Loucy (cell line): ENCODE measurements around the gene NPM1.

Experiments used
- H2AFZ ChIP-seq: fragments of 200-600 bp; sonication (generic); 2 replicates; pipeline ENCODE4 v1.6.0; 2016; ENCODE audit warnings: antibody characterized with exemption, mild to moderate bottlenecking, low read length, moderate library complexity
- H3F3A ChIP-seq: fragments of 200-600 bp; 2 replicates; pipeline ENCODE4 v1.6.0; 2016; ENCODE audit warnings: antibody characterized with exemption, low read depth, mild to moderate bottlenecking
- H3K27me3 ChIP-seq: fragments of 200-600 bp; sonication (generic); 2 replicates; pipeline ENCODE4 v1.6.1; 2014; ENCODE audit warnings: low read length, mild to moderate bottlenecking; ENCODE audit not compliant: insufficient read depth, poor library complexity, severe bottlenecking
- H3K36me3 ChIP-seq: fragments of 200-600 bp; sonication (generic); 2 replicates; pipeline ENCODE4 v1.6.1; 2016; ENCODE audit warnings: low read length; ENCODE audit not compliant: insufficient read depth
- H3K4me1 ChIP-seq: fragments of 200-600 bp; sonication (generic); 2 replicates; pipeline ENCODE4 v1.5.1; 2014; ENCODE audit warnings: low read length, mild to moderate bottlenecking; ENCODE audit not compliant: insufficient read depth, poor library complexity, severe bottlenecking
- H3K4me2 ChIP-seq: fragments of 200-600 bp; sonication (generic); 2 replicates; pipeline ENCODE4 v1.6.0; 2014; ENCODE audit warnings: antibody characterized with exemption, low read length, low read depth, mild to moderate bottlenecking; ENCODE audit not compliant: poor library complexity, severe bottlenecking
- H3K4me3 ChIP-seq: fragments of 200-600 bp; sonication (generic); 2 replicates; pipeline ENCODE4 v1.5.1; 2014; ENCODE audit warnings: low read length, mild to moderate bottlenecking, mixed read lengths; ENCODE audit not compliant: poor library complexity, severe bottlenecking
- H3K79me2 ChIP-seq: fragments of 200-600 bp; sonication (generic); 2 replicates; pipeline ENCODE4 v1.6.1; 2014; ENCODE audit warnings: low read length; ENCODE audit not compliant: insufficient read depth
- H3K9ac ChIP-seq: fragments of 200-600 bp; sonication (generic); 2 replicates; pipeline ENCODE4 v1.6.0; 2014; ENCODE audit warnings: mild to moderate bottlenecking, low read depth, low read length, moderate library complexity; ENCODE audit not compliant: poor library complexity, severe bottlenecking
- H3K9me2 ChIP-seq: fragments of 200-600 bp; sonication (generic); replicated peaks from 2 replicates; pipeline ENCODE4 v1.6.1; 2016; ENCODE audit warnings: low read depth, low read length, mixed read lengths
- H3K9me3 ChIP-seq: fragments of 200-600 bp; sonication (generic); 2 replicates; pipeline ENCODE4 v1.6.1; 2014; ENCODE audit warnings: mild to moderate bottlenecking, antibody characterized with exemption, low read length, low read depth; ENCODE audit not compliant: insufficient read depth
- H4K20me1 ChIP-seq: fragments of 200-600 bp; sonication (generic); 2 replicates; pipeline ENCODE4 v1.6.0; 2014; ENCODE audit warnings: antibody characterized with exemption, low read length, mild to moderate bottlenecking; ENCODE audit not compliant: insufficient read depth, poor library complexity, severe bottlenecking
- EZH2phosphoT487 ChIP-seq: fragments of 200-600 bp; IDR thresholded peaks from 2 replicates; pipeline ENCODE4 v1.6.1; 2018; ENCODE audit warnings: antibody characterized with exemption, mild to moderate bottlenecking, moderate library complexity, borderline replicate concordance
- TF ChIP-seq, protein P1 (sequence below): fragments of 200-600 bp; sonication (generic); conservative IDR thresholded peaks from 2 replicates; pipeline ENCODE4 v1.5.1; 2014; ENCODE audit warnings: mild to moderate bottlenecking, antibody characterized with exemption, low read length

The NPM1 gene

DNA sequence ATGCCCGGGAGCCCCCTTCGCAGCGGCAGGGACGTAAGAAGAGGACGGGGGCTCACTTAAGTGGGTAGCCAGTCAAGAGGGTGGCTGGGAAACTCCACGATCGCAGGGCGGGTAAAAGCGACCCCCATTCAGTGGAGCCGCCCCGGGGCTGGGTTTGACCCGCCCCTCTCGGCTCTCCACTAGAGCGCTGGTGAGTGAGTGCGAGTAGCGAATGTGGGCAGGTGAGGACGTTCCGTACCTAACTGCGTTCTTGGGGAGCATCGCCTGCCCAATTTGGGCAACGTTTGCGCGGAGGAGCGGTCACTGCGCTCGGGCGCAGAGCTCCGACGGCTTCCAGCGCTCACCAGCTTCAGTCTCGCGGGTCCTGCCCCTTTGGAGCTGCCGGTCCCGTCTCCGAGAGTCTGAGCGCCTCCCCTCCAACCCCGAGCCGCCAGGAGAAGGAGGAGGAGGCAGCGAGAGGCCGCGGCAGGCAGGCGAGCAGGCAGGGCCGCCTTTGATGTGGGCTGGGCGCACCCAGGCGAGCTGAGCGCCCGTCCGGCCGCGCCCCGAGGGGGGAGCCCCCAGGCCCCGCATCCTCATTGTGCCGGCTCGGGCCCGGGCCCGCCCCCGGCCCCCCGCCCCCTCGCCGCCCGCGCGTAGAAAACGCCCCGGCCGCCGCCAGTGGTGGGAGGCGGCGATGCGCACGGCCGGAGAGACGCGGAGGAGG is 31.5 kb downstream of the NPM1 start, which contains the start of gene FGF18:
FGF18 (plus strand) TSS at position 666 of the 706 bp plus-strand sequence. CDS start 553 bp downstream, outside the sequence.
- Histone ChIP-seq H3K4me3 (peak within 1 kb of the TSS; percentile 72), H3K9ac (no peak within 1 kb of the TSS), H3F3A (no peaks in the 10 kb centered on the region), H3K27me3 (no peaks in the 10 kb centered on the region), H3K4me2 (peak within 1 kb of the TSS; percentile 80), H3K4me1 (no peaks in the 10 kb centered on the region), H4K20me1 (no peaks in the 10 kb centered on the region), H2AFZ (peak within 1 kb of the TSS; percentile 49; the same call in 1 of the 2 replicates), H3K9me2 (no peaks in the 10 kb centered on the region), H3K79me2 (no peaks in the 10 kb centered on the region), H3K36me3 (no peaks in the 10 kb centered on the region), H3K9me3 (no peaks in the 10 kb centered on the region)
- TF ChIP-seq, protein P1, sequence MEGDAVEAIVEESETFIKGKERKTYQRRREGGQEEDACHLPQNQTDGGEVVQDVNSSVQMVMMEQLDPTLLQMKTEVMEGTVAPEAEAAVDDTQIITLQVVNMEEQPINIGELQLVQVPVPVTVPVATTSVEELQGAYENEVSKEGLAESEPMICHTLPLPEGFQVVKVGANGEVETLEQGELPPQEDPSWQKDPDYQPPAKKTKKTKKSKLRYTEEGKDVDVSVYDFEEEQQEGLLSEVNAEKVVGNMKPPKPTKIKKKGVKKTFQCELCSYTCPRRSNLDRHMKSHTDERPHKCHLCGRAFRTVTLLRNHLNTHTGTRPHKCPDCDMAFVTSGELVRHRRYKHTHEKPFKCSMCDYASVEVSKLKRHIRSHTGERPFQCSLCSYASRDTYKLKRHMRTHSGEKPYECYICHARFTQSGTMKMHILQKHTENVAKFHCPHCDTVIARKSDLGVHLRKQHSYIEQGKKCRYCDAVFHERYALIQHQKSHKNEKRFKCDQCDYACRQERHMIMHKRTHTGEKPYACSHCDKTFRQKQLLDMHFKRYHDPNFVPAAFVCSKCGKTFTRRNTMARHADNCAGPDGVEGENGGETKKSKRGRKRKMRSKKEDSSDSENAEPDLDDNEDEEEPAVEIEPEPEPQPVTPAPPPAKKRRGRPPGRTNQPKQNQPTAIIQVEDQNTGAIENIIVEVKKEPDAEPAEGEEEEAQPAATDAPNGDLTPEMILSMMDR, result no peak
- TF ChIP-seq EZH2phosphoT487, result no peak

DNA sequence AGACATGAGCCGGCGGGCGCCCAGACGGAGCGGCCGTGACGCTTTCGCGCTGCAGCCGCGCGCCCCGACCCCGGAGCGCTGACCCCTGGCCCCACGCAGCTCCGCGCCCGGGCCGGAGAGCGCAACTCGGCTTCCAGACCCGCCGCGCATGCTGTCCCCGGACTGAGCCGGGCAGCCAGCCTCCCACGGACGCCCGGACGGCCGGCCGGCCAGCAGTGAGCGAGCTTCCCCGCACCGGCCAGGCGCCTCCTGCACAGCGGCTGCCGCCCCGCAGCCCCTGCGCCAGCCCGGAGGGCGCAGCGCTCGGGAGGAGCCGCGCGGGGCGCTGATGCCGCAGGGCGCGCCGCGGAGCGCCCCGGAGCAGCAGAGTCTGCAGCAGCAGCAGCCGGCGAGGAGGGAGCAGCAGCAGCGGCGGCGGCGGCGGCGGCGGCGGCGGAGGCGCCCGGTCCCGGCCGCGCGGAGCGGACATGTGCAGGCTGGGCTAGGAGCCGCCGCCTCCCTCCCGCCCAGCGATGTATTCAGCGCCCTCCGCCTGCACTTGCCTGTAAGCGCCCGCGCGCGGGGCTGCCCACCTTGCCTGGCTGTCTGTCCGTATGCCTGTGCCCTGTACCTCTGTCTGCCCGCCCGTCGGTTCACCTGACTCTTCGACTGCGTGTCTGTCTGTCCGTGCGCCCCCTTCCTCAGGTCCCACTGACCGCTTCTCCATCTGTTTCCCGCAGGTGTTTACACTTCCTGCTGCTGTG is 32.2 kb downstream of the NPM1 start:
- Histone ChIP-seq H3K79me2 (no peaks in the 10 kb centered on the region), H3K4me2 (peak overlapping the region; percentile 80), H3K4me1 (no peaks in the 10 kb centered on the region), H4K20me1 (no peaks in the 10 kb centered on the region), H3K4me3 (peak overlapping the region; percentile 72), H3K9me3 (no peaks in the 10 kb centered on the region), H3K27me3 (no peaks in the 10 kb centered on the region), H2AFZ (peak overlapping the region; percentile 49; the same call in 1 of the 2 replicates), H3F3A (no peaks in the 10 kb centered on the region), H3K36me3 (no peaks in the 10 kb centered on the region), H3K9me2 (no peaks in the 10 kb centered on the region), H3K9ac (no peak overlapping the region)
- TF ChIP-seq EZH2phosphoT487, result no peak
- TF ChIP-seq, protein P1, result no peak

DNA sequence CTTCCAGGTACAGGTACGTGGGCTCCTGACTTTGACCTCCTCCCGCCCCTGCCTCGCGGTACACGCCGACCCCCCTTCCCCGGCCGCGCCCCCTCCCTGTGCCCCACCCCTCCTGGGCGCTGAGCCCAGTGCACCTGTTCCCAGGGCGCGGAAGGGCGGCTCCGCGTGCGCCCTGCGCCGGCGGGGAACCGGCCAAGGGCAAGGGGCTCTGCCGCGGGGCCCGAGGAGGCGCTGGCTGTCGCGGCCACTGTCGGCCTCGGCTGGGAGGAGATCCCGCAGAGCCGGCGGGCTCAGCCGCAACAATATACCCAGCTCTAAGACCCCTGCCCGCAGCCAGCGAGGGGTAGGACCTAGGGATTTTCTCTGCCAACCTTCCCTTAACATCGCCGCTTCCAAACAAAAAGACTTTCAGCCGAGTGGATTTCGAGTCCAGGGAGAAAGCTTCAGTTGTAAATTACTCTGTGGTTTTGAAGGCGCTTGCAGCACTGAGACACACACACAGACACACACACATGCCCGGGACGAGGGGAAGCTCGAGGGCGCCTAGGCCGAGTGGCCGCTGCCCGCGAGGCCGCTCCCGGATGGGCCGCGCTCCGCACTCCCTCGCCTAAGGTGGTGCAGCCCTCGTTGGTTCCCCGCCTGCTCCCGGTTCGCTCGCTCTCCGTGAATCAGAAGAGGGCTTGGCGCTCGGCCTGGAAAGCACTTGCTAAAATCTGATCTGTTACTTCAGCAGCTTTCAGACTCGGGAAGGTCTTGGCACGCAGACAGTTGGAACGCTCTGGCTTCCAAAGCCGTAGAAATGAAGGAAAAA is 33.0 kb downstream of the NPM1 start:
- Histone ChIP-seq H3K9me3 (no peaks in the 10 kb centered on the region), H3K4me1 (no peaks in the 10 kb centered on the region), H3K27me3 (no peaks in the 10 kb centered on the region), H3K9ac (no peak overlapping the region), H4K20me1 (no peaks in the 10 kb centered on the region), H3K4me2 (no peak overlapping the region), H3K9me2 (no peaks in the 10 kb centered on the region), H3F3A (no peaks in the 10 kb centered on the region), H3K36me3 (no peaks in the 10 kb centered on the region), H3K4me3 (no peak overlapping the region), H3K79me2 (no peaks in the 10 kb centered on the region), H2AFZ (no peak overlapping the region)
- no peak for TF ChIP-seq EZH2phosphoT487
- TF ChIP-seq, protein P1, result no peak
